Measurements from ENCODE around the gene HNRNPA2B1.
A peak's percentile ranks its signal among the peaks of the same experiment; 100 is the strongest.

DNA sequence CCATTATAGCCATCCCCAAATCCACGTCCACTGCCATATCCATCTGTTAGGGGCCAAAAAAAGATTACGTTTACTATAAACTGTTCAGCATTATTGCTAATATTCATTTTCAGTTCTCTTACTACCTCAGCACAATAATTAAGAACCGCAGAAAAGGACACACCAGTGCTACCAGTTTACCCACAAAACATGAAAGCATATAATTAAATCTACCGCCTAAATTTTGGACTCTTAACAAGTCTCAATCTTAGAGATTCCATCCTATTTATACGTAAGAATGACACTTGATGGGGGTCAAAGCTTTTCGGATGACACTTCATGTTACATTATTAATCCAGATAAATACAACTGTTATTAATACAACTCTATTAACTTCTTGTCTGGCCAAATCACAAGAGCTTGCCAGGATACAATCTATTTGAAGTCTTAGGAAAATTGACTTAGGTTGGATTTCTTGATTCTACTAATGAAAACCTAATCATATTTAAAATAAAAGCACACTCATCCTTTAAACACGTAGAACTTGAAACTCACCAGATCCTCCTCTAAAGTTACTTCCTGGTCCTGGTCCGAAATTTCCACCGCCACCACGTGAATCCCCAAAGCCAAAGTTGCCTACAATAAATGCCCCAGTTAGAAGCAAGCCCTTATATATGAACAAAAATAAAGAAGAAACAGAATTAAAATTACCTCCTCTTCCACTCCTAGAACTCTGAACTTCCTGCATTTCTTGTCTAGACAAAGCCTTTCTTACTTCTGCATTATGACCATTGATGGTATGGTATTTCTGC lies 4.5 kb downstream of the HNRNPA2B1 start:
- TF ChIP-seq, protein P1, sequence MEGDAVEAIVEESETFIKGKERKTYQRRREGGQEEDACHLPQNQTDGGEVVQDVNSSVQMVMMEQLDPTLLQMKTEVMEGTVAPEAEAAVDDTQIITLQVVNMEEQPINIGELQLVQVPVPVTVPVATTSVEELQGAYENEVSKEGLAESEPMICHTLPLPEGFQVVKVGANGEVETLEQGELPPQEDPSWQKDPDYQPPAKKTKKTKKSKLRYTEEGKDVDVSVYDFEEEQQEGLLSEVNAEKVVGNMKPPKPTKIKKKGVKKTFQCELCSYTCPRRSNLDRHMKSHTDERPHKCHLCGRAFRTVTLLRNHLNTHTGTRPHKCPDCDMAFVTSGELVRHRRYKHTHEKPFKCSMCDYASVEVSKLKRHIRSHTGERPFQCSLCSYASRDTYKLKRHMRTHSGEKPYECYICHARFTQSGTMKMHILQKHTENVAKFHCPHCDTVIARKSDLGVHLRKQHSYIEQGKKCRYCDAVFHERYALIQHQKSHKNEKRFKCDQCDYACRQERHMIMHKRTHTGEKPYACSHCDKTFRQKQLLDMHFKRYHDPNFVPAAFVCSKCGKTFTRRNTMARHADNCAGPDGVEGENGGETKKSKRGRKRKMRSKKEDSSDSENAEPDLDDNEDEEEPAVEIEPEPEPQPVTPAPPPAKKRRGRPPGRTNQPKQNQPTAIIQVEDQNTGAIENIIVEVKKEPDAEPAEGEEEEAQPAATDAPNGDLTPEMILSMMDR (conservative IDR thresholded peaks at IDR 0.05; ENCODE audit: low read depth, low read length), result no peak
- TF ChIP-seq RFX5 (IDR thresholded peaks at IDR 0.05; ENCODE audit: low read depth, low read length) (no peak), RAD21 (IDR thresholded peaks at IDR 0.05; ENCODE audit: low read length) (no peak), MAFK (IDR thresholded peaks at IDR 0.05; ENCODE audit: low read depth, low read length) (no peak), POLR2A (IDR thresholded peaks at IDR 0.05; ENCODE audit: low read depth, low read length) (peak; percentile 21; the same call in 1 of the 2 replicates), SMC3 (IDR thresholded peaks at IDR 0.05; ENCODE audit: low read depth, low read length) (no peak), CEBPB (IDR thresholded peaks at IDR 0.05; ENCODE audit: low read depth, low read length) (no peak), MAZ (IDR thresholded peaks at IDR 0.05; ENCODE audit: borderline replicate concordance, low read depth, low read length) (no peak), FOS (IDR thresholded peaks at IDR 0.05; ENCODE audit: low read depth, low read length) (no peak), RCOR1 (IDR thresholded peaks at IDR 0.05; ENCODE audit: insufficient replicate concordance, low read length) (no peak), BHLHE40 (IDR thresholded peaks at IDR 0.05; ENCODE audit: low read depth, low read length) (no peak)
- TF ChIP-seq, protein P2, sequence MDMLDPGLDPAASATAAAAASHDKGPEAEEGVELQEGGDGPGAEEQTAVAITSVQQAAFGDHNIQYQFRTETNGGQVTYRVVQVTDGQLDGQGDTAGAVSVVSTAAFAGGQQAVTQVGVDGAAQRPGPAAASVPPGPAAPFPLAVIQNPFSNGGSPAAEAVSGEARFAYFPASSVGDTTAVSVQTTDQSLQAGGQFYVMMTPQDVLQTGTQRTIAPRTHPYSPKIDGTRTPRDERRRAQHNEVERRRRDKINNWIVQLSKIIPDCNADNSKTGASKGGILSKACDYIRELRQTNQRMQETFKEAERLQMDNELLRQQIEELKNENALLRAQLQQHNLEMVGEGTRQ (IDR thresholded peaks at IDR 0.05; ENCODE audit: low read depth, low read length), result no peak

Data from IMR-90 (cell line).